GM19351 (cell line): ENCODE data around the gene ATP11C.

Experiments
- ATAC-seq: cut with Tn5 transposase; IDR thresholded peaks from one replicate; pipeline ENCODE4 v1.9.1; 2021; ENCODE audit warnings: mild to moderate bottlenecking, moderate library complexity; ENCODE audit not compliant: unreplicated experiment

ATP11C gene

DNA sequence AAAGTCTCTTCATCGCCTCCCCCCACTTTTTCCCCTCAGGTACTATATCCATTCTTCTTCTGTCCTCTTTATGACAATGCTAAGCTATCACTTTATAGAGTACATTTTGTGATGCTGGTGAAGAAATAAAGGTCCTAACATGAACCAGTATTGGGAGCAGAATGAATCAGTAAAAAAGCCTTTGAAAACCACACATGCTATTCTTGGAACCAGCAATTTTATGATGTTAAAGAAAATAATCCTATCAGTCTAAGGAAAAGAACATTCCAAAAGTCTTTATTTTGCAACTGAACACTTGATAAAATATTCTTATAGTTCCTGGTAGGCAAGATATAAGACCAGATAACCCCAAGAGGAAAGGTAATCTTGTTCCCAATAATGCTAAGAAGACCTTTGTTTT, 117.1 kb downstream of the ATP11C start:
- ATAC-seq = no peak

DNA sequence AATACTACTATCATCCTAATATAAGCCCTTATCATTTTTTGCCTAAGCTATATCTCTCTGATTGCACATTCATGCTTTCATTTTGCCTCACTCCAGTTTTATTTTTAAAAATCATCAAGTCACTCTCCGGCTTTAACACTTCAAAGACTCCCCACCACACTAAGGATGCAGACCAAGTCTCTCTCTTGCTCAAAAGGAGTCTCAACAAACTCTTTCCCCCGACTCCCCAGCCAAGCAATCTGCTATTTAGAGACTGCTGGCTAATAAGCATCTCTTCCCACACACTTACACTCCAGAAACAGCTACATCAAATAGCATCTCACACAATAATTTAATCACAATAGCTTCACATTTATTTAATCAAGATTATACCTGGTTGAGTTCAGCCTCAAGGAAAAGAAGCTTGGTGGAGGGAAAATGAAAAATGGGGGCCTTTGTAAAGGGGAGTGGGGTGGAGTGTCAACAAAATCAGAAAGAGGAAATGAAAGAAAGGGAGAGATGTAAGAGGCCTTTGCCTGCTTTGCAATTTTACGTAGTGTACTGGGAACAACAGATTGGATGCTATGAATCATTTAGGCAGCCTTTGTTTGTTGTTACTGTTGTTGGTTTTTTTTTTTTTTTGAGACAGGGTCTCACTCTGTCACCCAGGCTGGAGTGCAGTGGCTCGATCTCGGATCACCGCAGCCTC, 120.8 kb downstream of the ATP11C start:
- peak; percentile 67 for ATAC-seq

DNA sequence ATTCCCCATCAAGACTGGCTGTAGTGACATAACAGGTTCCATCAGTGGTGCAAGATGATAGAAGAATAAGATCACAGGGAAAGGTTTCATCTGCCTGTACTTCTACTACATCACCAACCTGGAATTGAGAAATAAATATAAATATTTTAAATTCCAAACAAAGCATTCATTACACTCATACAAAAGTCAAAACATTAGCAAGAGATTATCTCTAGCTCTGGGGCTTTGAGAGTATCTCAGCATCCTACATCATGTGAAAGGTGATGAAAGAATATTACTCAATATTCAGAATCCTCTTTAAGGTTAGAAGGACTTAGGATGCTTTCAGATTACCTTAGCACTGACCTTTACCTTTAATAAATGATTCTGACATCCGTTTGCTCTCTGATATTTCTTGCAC, 128.4 kb downstream of the ATP11C start:
- no peak for ATAC-seq

GRCh38 chrX:139803224-139803623, 129.6 kb downstream of the ATP11C start:
- ATAC-seq = no peak

GRCh38 chrX:139802048-139802447, 130.8 kb downstream of the ATP11C start:
- no peak for ATAC-seq

GRCh38 chrX:139801397-139801813, 131.4 kb downstream of the ATP11C start:
- ATAC-seq = peak; percentile 74

- ATAC-seq = no peak
These were observed 134.2 kb downstream of the ATP11C start for GRCh38 chrX:139798701-139799100.

- peak; percentile 99 for ATAC-seq
These were observed 137.7 kb downstream of the ATP11C start for GRCh38 chrX:139795196-139795595.

DNA sequence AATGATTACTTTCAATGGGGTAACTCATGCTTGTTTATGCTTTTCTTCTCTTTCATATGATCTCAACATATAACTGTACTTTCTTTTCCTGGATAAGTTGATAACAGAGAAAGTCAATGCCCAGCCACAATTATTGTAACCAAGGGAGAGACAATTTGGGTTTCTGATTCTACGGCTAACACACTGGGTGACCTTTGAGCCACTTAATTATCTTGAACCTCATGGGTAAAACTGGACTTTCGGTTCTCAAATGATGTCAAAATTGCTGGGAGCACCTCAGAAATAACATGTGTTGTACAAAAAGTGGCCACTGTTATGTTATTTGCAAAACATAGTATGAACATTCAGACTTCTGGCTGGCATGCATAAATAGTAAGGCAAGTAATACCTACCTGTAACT, 145.3 kb downstream of the ATP11C start:
- ATAC-seq = no peak

DNA sequence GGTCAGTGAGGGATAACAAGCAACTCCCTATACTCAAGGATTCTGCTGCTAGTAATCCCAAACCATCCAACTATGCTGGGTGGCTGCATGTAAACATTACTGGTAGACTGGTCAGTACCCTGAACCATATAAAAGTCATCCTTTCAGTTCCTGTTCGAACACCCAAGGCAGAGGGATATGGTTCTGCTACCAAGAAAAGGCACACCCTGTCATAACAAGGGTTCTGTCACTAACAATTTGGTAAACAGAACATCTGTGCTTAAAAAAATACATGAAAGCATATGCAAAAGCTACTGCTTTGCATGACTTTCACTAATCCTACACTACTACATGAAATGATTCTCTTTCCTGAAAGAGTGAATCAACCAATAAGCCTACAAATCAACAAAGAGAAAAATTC, 148.0 kb downstream of the ATP11C start:
- peak; percentile 95 for ATAC-seq

DNA sequence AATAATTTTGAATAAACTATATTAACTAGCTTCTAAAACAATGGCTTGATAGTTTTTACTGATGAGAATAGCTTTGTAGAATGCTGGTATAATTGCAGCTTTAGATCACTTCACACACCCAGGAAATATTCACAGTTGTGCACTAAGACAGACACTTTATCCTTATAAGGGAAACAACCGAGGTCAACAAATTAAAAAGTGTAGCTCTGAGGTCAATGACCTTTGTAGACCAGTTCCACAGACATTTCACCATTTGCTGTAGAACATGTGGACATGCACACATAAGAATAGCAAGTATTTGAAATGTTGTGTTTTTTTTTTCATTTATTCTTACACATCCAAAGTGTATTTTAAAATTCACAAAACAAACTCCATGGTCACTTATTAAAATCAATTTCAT, 148.9 kb downstream of the ATP11C start:
- ATAC-seq = no peak

DNA sequence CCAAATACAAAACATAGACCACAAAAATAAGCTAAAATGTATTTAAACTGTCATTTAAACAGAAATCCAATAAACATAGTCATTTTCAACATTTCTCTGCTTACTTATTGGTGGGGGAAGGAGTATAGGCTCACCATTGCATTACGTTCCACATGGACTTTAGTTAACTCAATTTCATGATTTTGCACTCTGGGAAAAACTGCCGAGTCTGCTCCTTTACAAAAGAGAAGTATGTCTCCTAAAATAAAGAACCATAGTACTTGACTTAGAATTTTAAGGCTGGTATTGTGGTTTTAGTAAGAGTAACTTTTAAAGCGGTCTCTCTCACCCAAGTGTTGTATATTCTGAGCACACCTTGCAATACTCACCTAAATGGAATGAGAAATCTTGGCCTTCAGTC, 149.8 kb downstream of the ATP11C start:
- no peak for ATAC-seq

GRCh38 chrX:139776599-139776998, 156.3 kb downstream of the ATP11C start:
- no peak for ATAC-seq

DNA sequence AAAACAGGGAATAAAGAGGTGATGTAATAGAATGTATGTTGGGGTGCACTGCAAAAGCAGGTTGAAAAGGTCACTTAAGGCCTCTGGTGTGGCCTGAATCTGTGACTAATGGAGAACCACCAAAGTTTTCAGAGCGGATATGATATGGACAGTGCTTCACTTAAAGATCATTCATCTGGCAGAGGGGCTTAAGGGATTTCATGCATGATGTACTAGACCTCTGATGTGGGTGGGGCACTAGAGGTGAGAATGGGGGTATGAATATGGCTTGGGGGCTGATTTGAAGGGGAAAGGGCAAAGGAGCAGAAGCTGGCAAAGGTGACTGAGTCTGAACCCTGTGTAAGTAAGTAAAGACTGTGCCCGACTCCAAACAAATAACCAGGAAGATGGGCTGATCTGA, 162.5 kb downstream of the ATP11C start:
- no peak for ATAC-seq

DNA sequence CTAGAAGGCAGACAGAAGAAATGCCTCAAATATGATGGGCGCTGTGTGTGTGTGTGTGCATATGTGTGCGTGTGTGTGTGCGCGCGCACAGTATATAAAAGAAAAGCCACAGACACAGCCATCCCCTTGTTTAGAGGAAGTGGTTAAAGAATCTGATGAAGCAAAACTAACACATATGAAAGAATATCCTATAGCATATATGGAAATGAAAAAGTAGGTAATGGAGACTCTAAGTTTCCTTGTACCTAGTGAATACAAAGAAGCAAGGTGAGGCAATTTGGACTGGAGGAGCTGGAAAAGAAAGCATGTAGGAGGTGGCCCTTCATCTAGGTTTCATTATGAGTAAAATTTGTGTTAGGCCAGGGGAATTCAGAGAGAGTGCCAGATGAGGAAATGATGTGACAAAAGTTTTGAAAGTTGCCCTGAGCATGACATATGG, 166.3 kb downstream of the ATP11C start:
- peak; percentile 70 for ATAC-seq

DNA sequence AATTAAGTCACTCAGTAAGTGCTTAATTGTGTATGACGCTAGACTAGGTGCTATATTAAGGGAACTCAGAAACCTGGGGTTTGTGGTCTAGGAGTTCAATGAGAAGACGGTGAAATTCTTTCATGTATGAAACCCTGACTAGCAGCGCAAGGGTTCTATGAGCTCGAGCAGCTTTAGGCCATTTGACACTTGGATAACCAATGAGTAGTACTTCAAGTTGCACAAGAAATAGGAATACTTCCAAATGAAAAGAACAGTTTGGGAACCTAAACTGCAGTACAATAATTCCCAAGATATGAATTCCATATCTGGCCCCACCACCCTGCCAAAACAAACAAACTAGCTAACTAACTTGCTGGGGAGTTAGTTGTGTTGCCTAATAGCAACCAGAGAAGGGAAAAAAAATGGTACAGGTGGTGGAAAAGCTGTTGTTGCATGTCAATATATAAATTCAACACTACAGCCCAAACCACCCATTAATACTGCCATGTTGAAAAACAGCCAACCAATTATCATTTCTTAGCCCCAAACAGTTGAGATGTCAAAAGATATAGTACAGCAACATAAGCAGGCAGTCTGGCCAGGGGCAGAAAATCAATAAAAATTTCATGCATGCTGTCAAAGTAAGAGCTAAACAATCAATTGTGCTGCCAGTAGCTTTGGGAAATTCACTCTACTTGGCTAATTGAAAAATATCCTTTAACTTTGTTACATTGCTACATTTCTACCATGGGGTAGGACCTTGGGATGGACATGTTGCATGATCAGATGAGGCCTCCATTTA, 170.3 kb downstream of the ATP11C start:
- ATAC-seq = peak; percentile 74

DNA sequence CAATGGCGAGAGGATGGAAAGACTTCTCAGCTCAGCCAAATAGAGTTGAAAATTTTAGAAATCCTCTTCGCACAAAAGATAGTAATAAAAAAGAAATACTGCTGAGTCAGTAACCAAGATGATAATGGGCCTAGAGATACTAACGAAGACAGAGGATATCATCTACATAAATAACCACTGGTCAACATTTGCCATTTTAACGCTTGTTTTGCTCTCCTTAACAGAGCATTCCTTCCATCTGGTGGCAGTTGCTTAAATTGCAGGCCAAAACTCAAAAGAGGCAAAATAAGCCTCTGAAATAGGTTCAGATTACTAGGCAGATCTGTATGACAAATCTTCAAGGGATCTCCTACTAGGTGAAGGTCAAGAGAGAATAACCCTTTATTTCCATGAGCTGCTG, 173.2 kb downstream of the ATP11C start:
- ATAC-seq = no peak

DNA sequence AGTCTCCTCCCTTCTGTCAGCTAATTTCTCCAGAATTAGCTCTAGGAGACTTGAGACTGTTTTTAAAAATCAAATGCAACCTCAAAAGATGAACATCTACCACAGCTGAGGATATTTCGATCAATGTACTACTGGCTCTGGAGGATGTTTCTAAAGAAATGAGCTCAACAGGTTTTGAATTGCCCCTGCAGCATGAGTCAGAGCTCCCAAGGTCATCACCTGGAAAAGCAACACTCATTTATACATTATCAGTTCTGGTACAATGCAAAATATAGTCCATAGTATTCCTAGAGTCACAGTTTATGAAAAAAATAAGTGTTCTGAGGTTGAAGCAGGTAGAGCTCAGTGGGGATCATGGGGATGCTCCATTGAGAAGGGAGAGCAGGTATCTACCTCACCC, 174.0 kb downstream of the ATP11C start:
- ATAC-seq = no peak

GRCh38 chrX:139758250-139758649, 174.6 kb downstream of the ATP11C start:
- no peak for ATAC-seq

DNA sequence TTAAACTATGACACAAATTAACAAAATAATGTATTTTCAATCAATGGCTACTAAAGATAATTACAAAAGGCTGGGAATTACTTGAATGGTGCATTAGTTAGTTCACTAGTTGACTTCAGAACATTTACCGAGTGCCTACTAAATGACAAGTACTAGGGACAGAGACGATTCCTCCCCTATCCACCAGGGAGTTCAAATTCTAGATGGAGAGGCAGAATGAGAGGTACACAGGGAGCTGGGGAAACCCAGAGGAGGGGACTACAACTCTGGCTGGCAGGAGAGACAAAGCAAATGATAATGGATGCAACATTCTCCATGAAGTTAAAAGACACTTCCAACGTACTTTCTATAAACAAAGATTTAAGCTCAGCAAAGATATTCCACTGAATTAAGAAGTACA, 181.8 kb downstream of the ATP11C start:
- no peak for ATAC-seq

GRCh38 chrX:139750390-139750789, 182.5 kb downstream of the ATP11C start:
- no peak for ATAC-seq

- peak; percentile 97 for ATAC-seq
These were observed 193.7 kb downstream of the ATP11C start for GRCh38 chrX:139739138-139739537.
